HEK293 (cell line): ENCODE measurements around the gene NELL2.
A peak's percentile ranks its signal among the peaks of the same experiment; 100 is the strongest.

Experiments used
- BCL11A ChIP-seq: fragments of 450-650 bp; formaldehyde crosslinking; IDR thresholded peaks from 2 replicates; pipeline ENCODE4 v1.5.1; 2016; ENCODE audit warnings: low read depth, missing biosample characterization, missing genetic modification characterization
- GLI2 ChIP-seq: fragments of 450-650 bp; formaldehyde crosslinking; IDR thresholded peaks from 2 replicates; pipeline ENCODE4; 2017; ENCODE audit warnings: missing biosample characterization, missing genetic modification characterization, low read depth, borderline replicate concordance
- KLF1 ChIP-seq: fragments of 450-650 bp; formaldehyde crosslinking; IDR thresholded peaks from 2 replicates; pipeline ENCODE4 v1.5.1; 2016; ENCODE audit warnings: missing biosample characterization, missing genetic modification characterization
- KLF10 ChIP-seq: fragments of 450-650 bp; IDR thresholded peaks from 2 replicates; pipeline ENCODE4 v1.5.1; 2018; ENCODE audit warnings: missing biosample characterization, mild to moderate bottlenecking, missing genetic modification characterization
- KLF8 ChIP-seq: fragments of 450-650 bp; formaldehyde crosslinking; IDR thresholded peaks from 2 replicates; pipeline ENCODE4 v1.5.1; 2016; ENCODE audit warnings: missing biosample characterization, missing genetic modification characterization
- MEIS1 ChIP-seq: sonication (generic); formaldehyde crosslinking; IDR thresholded peaks from 2 replicates; pipeline ENCODE4 v1.8.1; 2022; ENCODE audit warnings: missing genetic modification reagents, mild to moderate bottlenecking, borderline replicate concordance
- SETDB1 ChIP-seq: IDR thresholded peaks from one replicate; pipeline ENCODE4 v1.6.1; 2017; ENCODE audit warnings: mild to moderate bottlenecking, low read length, moderate library complexity, mixed read lengths; ENCODE audit not compliant: insufficient read length
- TRIM28 ChIP-seq: IDR thresholded peaks from 2 replicates; pipeline ENCODE4 v1.6.1; 2011; ENCODE audit warnings: low read length, control low read depth, borderline replicate concordance
- WT1 ChIP-seq: fragments of 450-650 bp; formaldehyde crosslinking; IDR thresholded peaks from 2 replicates; pipeline ENCODE4 v1.5.1; 2016; ENCODE audit warnings: missing biosample characterization, missing genetic modification characterization
- YY2 ChIP-seq: fragments of 450-650 bp; formaldehyde crosslinking; IDR thresholded peaks from 2 replicates; pipeline ENCODE4 v1.5.1; 2016; ENCODE audit warnings: missing biosample characterization, missing genetic modification characterization
- ZBTB21 ChIP-seq: fragments of 450-650 bp; formaldehyde crosslinking; IDR thresholded peaks from 2 replicates; pipeline ENCODE4 v1.5.1; 2017; ENCODE audit warnings: missing biosample characterization, missing genetic modification characterization
- ZBTB26 ChIP-seq: fragments of 450-650 bp; formaldehyde crosslinking; optimal IDR thresholded peaks from 2 replicates; pipeline ENCODE3; 2016; ENCODE audit warnings: missing biosample characterization, mild to moderate bottlenecking, missing genetic modification characterization
- ZFHX2 ChIP-seq: fragments of 450-650 bp; formaldehyde crosslinking; conservative IDR thresholded peaks from 2 replicates; pipeline ENCODE4 v1.5.1; 2016; ENCODE audit warnings: missing biosample characterization, missing genetic modification characterization
- ZFP37 ChIP-seq: fragments of 450-650 bp; formaldehyde crosslinking; IDR thresholded peaks from 2 replicates; pipeline ENCODE4 v1.5.1; 2016; ENCODE audit warnings: missing biosample characterization, missing genetic modification characterization
- ZNF169 ChIP-seq: fragments of 450-650 bp; formaldehyde crosslinking; IDR thresholded peaks from 2 replicates; pipeline ENCODE4 v1.5.1; 2016; ENCODE audit warnings: missing biosample characterization, missing genetic modification characterization
- ZNF184 ChIP-seq: fragments of 450-650 bp; IDR thresholded peaks from 2 replicates; pipeline ENCODE4 v1.5.1; 2018; ENCODE audit warnings: missing biosample characterization, mild to moderate bottlenecking, missing genetic modification characterization
- ZNF211 ChIP-seq: fragments of 450-650 bp; formaldehyde crosslinking; IDR thresholded peaks from 2 replicates; pipeline ENCODE4 v1.5.1; 2016; ENCODE audit warnings: low read depth, missing biosample characterization, missing genetic modification characterization
- ZNF223 ChIP-seq: fragments of 450-650 bp; formaldehyde crosslinking; IDR thresholded peaks from 2 replicates; pipeline ENCODE4 v1.5.1; 2016; ENCODE audit warnings: missing biosample characterization, missing genetic modification characterization
- ZNF292 ChIP-seq: fragments of 450-650 bp; formaldehyde crosslinking; IDR thresholded peaks from 2 replicates; pipeline ENCODE4 v1.5.1; 2016; ENCODE audit warnings: low read depth, missing biosample characterization, missing genetic modification characterization, borderline replicate concordance
- ZNF341 ChIP-seq: fragments of 450-650 bp; formaldehyde crosslinking; IDR thresholded peaks from 2 replicates; pipeline ENCODE4; 2016; ENCODE audit warnings: low read depth, missing biosample characterization, missing genetic modification characterization
- ZNF391 ChIP-seq: fragments of 450-650 bp; formaldehyde crosslinking; IDR thresholded peaks from 2 replicates; pipeline ENCODE4 v1.5.1; 2016; ENCODE audit warnings: low read depth, missing biosample characterization, missing genetic modification characterization, borderline replicate concordance
- ZNF404 ChIP-seq: fragments of 450-650 bp; formaldehyde crosslinking; IDR thresholded peaks from 2 replicates; pipeline ENCODE4 v1.5.1; 2017; ENCODE audit warnings: missing biosample characterization, missing genetic modification characterization
- ZNF423 ChIP-seq: fragments of 450-650 bp; formaldehyde crosslinking; IDR thresholded peaks from 2 replicates; pipeline ENCODE4 v1.5.1; 2016; ENCODE audit warnings: missing biosample characterization, missing genetic modification characterization
- ZNF621 ChIP-seq: fragments of 450-650 bp; formaldehyde crosslinking; IDR thresholded peaks from 2 replicates; pipeline ENCODE4 v1.5.1; 2017; ENCODE audit warnings: missing biosample characterization, missing genetic modification characterization
- ZNF629 ChIP-seq: fragments of 450-650 bp; formaldehyde crosslinking; IDR thresholded peaks from 2 replicates; pipeline ENCODE4 v1.5.1; 2017; ENCODE audit warnings: missing biosample characterization, missing genetic modification characterization
- ZNF664 ChIP-seq: fragments of 450-650 bp; formaldehyde crosslinking; IDR thresholded peaks from 2 replicates; pipeline ENCODE4 v1.5.1; 2016; ENCODE audit warnings: missing biosample characterization, missing genetic modification characterization
- ZNF768 ChIP-seq: fragments of 450-650 bp; formaldehyde crosslinking; IDR thresholded peaks from 2 replicates; pipeline ENCODE4 v1.5.1; 2018; ENCODE audit warnings: missing biosample characterization, mild to moderate bottlenecking, missing genetic modification characterization
- ZNF837 ChIP-seq: fragments of 450-650 bp; formaldehyde crosslinking; IDR thresholded peaks from 2 replicates; pipeline ENCODE4 v1.5.1; 2016; ENCODE audit warnings: missing biosample characterization, missing genetic modification characterization
- ZSCAN16 ChIP-seq: fragments of 450-650 bp; formaldehyde crosslinking; IDR thresholded peaks from 2 replicates; pipeline ENCODE4 v1.5.1; 2016; ENCODE audit warnings: missing biosample characterization, missing genetic modification characterization
- ZXDB ChIP-seq: fragments of 450-650 bp; formaldehyde crosslinking; IDR thresholded peaks from 2 replicates; pipeline ENCODE4 v1.5.1; 2016; ENCODE audit warnings: missing biosample characterization, missing genetic modification characterization
- TF ChIP-seq, protein P1 (sequence below): fragments of 450-650 bp; formaldehyde crosslinking; IDR thresholded peaks from 2 replicates; pipeline ENCODE4 v1.5.1; 2016; ENCODE audit warnings: missing biosample characterization, missing genetic modification characterization
- TF ChIP-seq, protein P2 (sequence below): fragments of 450-650 bp; formaldehyde crosslinking; IDR thresholded peaks from 2 replicates; pipeline ENCODE4 v1.5.1; 2016; ENCODE audit warnings: missing biosample characterization, missing genetic modification characterization, borderline replicate concordance
- TF ChIP-seq, protein P3 (sequence below): fragments of 450-650 bp; formaldehyde crosslinking; IDR thresholded peaks from 2 replicates; pipeline ENCODE4; 2016; ENCODE audit warnings: missing biosample characterization, missing genetic modification characterization

Gene NELL2

DNA sequence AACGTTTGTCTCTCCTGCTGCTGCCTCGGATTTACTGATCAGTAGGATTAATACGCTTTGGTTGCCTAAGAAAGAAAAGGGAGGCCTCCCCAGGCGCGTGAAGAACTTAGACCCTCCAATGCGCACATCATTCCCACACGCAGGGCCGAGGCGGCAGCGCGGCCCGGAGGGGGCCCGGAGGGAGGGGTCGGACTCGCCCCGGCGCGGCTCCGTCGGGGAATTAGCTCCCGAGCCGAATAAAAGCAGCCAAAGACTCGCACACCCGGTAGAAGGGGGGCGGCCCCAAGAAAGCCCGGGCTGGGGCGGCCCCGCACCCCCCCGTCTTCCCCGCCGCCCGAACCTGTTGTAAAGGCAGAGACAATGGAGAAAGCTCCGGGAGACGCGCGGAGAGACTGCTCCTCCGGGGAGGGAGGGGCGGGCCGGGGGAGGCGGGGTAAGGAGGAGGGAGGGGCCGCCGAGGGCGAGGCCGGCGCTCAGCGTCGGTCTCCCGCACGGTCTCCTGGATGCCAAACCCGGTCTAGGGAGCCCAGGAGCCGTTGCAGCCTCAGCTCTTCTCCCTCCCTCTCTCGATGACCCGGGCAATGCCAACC is at the start of gene NELL2 (continued):
- TF ChIP-seq ZNF621 (tag by site-specific recombination) (no peak), BCL11A (tag by site-specific recombination) (no peak), TRIM28 (no peak), SETDB1 (no peak), GLI2 (tag by site-specific recombination) (no peak), ZXDB (tag by site-specific recombination) (no peak), ZNF629 (tag by site-specific recombination) (no peak), ZNF768 (tag by site-specific recombination) (no peak), ZNF664 (tag by site-specific recombination) (no peak), ZNF169 (tag by site-specific recombination) (no peak), KLF1 (tag by site-specific recombination) (peak; percentile 51; the same call in 1 of the 2 replicates), ZFHX2 (no peak), WT1 (tag by site-specific recombination) (no peak), ZNF423 (no peak), ZNF404 (tag by site-specific recombination) (no peak), ZSCAN16 (tag by site-specific recombination) (no peak), YY2 (tag by site-specific recombination) (no peak), ZBTB26 (tag by site-specific recombination) (peak; percentile 66), KLF10 (no peak), ZFP37 (no peak), ZNF341 (tag by site-specific recombination) (no peak; the same call in 1 of the 2 replicates), ZNF391 (tag by site-specific recombination) (no peak), ZBTB21 (tag by site-specific recombination) (no peak), ZNF837 (no peak), ZNF211 (tag by site-specific recombination) (no peak), MEIS1 (CRISPR knock-in tag) (no peak), KLF8 (tag by site-specific recombination) (peak; percentile 35; the same call in 1 of the 2 replicates), ZNF184 (tag by site-specific recombination) (no peak), ZNF292 (tag by site-specific recombination) (no peak), ZNF223 (tag by site-specific recombination) (no peak)
- TF ChIP-seq, protein P1, sequence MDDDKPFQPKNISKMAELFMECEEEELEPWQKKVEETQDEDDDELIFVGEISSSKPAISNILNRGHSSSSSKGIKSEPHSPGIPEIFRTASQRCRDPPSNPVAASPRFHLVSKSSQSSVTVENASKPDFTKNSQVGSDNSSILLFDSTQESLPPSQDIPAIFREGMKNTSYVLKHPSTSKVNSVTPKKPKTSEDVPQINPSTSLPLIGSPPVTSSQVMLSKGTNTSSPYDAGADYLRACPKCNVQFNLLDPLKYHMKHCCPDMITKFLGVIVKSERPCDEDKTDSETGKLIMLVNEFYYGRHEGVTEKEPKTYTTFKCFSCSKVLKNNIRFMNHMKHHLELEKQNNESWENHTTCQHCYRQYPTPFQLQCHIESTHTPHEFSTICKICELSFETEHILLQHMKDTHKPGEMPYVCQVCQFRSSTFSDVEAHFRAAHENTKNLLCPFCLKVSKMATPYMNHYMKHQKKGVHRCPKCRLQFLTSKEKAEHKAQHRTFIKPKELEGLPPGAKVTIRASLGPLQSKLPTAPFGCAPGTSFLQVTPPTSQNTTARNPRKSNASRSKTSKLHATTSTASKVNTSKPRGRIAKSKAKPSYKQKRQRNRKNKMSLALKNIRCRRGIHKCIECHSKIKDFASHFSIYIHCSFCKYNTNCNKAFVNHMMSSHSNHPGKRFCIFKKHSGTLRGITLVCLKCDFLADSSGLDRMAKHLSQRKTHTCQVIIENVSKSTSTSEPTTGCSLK (tag by site-specific recombination), result no peak
- TF ChIP-seq, protein P2, sequence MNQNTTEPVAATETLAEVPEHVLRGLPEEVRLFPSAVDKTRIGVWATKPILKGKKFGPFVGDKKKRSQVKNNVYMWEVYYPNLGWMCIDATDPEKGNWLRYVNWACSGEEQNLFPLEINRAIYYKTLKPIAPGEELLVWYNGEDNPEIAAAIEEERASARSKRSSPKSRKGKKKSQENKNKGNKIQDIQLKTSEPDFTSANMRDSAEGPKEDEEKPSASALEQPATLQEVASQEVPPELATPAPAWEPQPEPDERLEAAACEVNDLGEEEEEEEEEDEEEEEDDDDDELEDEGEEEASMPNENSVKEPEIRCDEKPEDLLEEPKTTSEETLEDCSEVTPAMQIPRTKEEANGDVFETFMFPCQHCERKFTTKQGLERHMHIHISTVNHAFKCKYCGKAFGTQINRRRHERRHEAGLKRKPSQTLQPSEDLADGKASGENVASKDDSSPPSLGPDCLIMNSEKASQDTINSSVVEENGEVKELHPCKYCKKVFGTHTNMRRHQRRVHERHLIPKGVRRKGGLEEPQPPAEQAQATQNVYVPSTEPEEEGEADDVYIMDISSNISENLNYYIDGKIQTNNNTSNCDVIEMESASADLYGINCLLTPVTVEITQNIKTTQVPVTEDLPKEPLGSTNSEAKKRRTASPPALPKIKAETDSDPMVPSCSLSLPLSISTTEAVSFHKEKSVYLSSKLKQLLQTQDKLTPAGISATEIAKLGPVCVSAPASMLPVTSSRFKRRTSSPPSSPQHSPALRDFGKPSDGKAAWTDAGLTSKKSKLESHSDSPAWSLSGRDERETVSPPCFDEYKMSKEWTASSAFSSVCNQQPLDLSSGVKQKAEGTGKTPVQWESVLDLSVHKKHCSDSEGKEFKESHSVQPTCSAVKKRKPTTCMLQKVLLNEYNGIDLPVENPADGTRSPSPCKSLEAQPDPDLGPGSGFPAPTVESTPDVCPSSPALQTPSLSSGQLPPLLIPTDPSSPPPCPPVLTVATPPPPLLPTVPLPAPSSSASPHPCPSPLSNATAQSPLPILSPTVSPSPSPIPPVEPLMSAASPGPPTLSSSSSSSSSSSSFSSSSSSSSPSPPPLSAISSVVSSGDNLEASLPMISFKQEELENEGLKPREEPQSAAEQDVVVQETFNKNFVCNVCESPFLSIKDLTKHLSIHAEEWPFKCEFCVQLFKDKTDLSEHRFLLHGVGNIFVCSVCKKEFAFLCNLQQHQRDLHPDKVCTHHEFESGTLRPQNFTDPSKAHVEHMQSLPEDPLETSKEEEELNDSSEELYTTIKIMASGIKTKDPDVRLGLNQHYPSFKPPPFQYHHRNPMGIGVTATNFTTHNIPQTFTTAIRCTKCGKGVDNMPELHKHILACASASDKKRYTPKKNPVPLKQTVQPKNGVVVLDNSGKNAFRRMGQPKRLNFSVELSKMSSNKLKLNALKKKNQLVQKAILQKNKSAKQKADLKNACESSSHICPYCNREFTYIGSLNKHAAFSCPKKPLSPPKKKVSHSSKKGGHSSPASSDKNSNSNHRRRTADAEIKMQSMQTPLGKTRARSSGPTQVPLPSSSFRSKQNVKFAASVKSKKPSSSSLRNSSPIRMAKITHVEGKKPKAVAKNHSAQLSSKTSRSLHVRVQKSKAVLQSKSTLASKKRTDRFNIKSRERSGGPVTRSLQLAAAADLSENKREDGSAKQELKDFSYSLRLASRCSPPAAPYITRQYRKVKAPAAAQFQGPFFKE, result no peak
- TF ChIP-seq, protein P3, sequence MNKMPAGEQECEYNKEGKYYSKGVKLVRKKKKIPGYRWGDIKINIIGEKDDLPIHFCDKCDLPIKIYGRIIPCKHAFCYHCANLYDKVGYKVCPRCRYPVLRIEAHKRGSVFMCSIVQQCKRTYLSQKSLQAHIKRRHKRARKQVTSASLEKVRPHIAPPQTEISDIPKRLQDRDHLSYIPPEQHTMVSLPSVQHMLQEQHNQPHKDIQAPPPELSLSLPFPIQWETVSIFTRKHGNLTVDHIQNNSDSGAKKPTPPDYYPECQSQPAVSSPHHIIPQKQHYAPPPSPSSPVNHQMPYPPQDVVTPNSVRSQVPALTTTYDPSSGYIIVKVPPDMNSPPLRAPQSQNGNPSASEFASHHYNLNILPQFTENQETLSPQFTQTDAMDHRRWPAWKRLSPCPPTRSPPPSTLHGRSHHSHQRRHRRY (tag by site-specific recombination), result no peak
